ENCODE data around the gene HOXC9. TPM values are rescaled to one million over a fixed set of nuclear protein-coding genes. Genes with fewer than 3 reads are reported as not detected.

Gene HOXC9
- total and polyA plus RNA-seq, 2 of the 8 experiments (the other 6 are each of a cell fraction or from before 2014, with no cell fraction given), result not detected

GRCh38 chr12:54026640-54027441, 26.9 kb downstream of the HOXC9 start:
- Histone ChIP-seq H2BK20ac (ENCODE audit: low read length) (no peak overlapping the region), H3K4me3 (ENCODE audit: extremely low read depth in 1 of 4, insufficient read depth in 2 of 4, low read depth in 3 of 4, low read length in 4 of 4) (no peak overlapping the region), H3K18ac (ENCODE audit: extremely low read depth, low read length) (no peak overlapping the region), H3K79me1 (ENCODE audit: low read depth, low read length) (no peaks in the 10 kb centered on the region), H3K4me1 (replicated peaks in 1 of 4; ENCODE audit: control insufficient read depth in 3 of 4, insufficient read depth in 4 of 4, low read length in 3 of 4) (peaks cover 0 to 5% (median 2%) of the 10 kb centered on the region in 4 experiments; a peak in 3 of 7 replicates), H3K4ac (replicated peaks; ENCODE audit: insufficient read length, low read depth, low read length) (no peak overlapping the region), H4K5ac (ENCODE audit: insufficient read length, low read depth, low read length) (no peak overlapping the region), H3K4me2 (ENCODE audit: insufficient read depth in 1 of 2, low read depth in 2 of 2, low read length in 2 of 2) (no peak overlapping the region), H3K27me3 (replicated peaks in 1 of 4; ENCODE audit: control insufficient read depth in 3 of 4, extremely low read depth in 1 of 4, insufficient read depth in 3 of 4, low read length in 3 of 4) (peaks cover 95 to 100% (median 99%) of the 10 kb centered on the region in 4 experiments), H2AFZ (ENCODE audit: low read length) (no peak overlapping the region), H3K14ac (ENCODE audit: insufficient read length) (no peak overlapping the region), H4K91ac (replicated peaks; ENCODE audit: insufficient read length, low read length) (no peak overlapping the region), H4K20me1 (replicated peaks in 1 of 2; ENCODE audit: control insufficient read depth in 1 of 2, insufficient read depth in 2 of 2, low read length in 2 of 2) (peaks cover 20 to 22% of the 10 kb centered on the region in 2 experiments), H2BK12ac (ENCODE audit: low read depth, low read length) (no peak overlapping the region), H3K27ac (ENCODE audit: low read depth, low read length) (no peak overlapping the region), H3K56ac (replicated peaks; ENCODE audit: insufficient read length, low read depth, low read length) (no peak overlapping the region), H3K36me3 (ENCODE audit: control insufficient read depth in 2 of 4, insufficient read depth in 4 of 4, low read length in 3 of 4) (peaks cover 0 to 2% (median 0%) of the 10 kb centered on the region in 4 experiments; a peak in 1 of 8 replicates), H2BK120ac (replicated peaks; ENCODE audit: low read depth, low read length) (no peak overlapping the region), H3K23ac (ENCODE audit: insufficient read length) (no peak overlapping the region), H2BK5ac (ENCODE audit: low read depth, low read length) (no peak overlapping the region), H3K23me2 (ENCODE audit: low read depth, low read length) (no peaks in the 10 kb centered on the region), H4K8ac (ENCODE audit: extremely low read depth, insufficient read depth, low read length) (peak overlapping the region; percentile 53; the same call in 1 of the 2 replicates), H3K79me2 (ENCODE audit: control insufficient read depth in 1 of 2, insufficient read depth in 2 of 2, low read length in 2 of 2) (no peaks in the 10 kb centered on the region), H2AK5ac (ENCODE audit: low read depth, low read length) (no peak overlapping the region), H2BK15ac (ENCODE audit: low read length) (no peak overlapping the region), H3K9ac (replicated peaks in 1 of 4; ENCODE audit: extremely low read depth in 1 of 4, low read depth in 3 of 4, low read length in 3 of 4) (no peak overlapping the region), H3K9me3 (ENCODE audit: insufficient read depth in 2 of 2, low read depth in 1 of 2, low read length in 1 of 2) (no peaks in the 10 kb centered on the region)
- FAIRE-seq, result no peak
- no peak for DNase-seq (ENCODE audit: low read depth in 1 of 2, low spot score in 2 of 2)
- CTCF ChIA-PET (ENCODE audit: partially characterized antibody), result interaction anchor here (0.5 to 20.0 kb wide), 11 partner anchors 20 to 470 kb away, joined by 3 to 339 read pairs (median 4); partner anchors contain the start of genes HOXC8, HOXC9 and SMUG1
- 14% methylated on average over 20 of the region's 22 CpGs; no CpG with 5 or more reads in 1 of the 2 experiments for WGBS, 2 experiments (ENCODE audit: extremely low coverage in 1 of 2, insufficient coverage in 1 of 2, insufficient read length in 1 of 2, insufficient replicate concordance in 2 of 2, low coverage in 1 of 2, low lambda C conversion rate in 2 of 2, missing lambda C conversion rate in 1 of 2)
- POLR2A ChIA-PET (ENCODE audit: partially characterized antibody), result interaction anchor here (0.6 to 1.1 kb wide), 2 partner anchors 21 to 24 kb away, joined by 3 read pairs; no protein-coding TSS in a partner anchor
- TF ChIP-seq SIN3A (conservative IDR thresholded peaks at IDR 0.05 in 1 of 2, IDR thresholded peaks at IDR 0.05 in 1 of 2; ENCODE audit: low read depth in 1 of 2, low read length in 2 of 2) (no peak), SP2 (IDR thresholded peaks at IDR 0.05; ENCODE audit: low read length) (no peak), CREB1 (IDR thresholded peaks at IDR 0.05) (no peak), RAD21 (IDR thresholded peaks at IDR 0.05 in 1 of 2, conservative IDR thresholded peaks at IDR 0.05 in 1 of 2; ENCODE audit: low read depth in 2 of 2, low read length in 2 of 2) (no peak), EP300 (IDR thresholded peaks at IDR 0.05; ENCODE audit: borderline replicate concordance in 1 of 2, low read depth in 2 of 2, low read length in 2 of 2) (no peak), CHD1 (IDR thresholded peaks at IDR 0.05; ENCODE audit: low read depth, low read length) (no peak), NRF1 (IDR thresholded peaks at IDR 0.05; ENCODE audit: low read depth, low read length) (no peak), CBX5 (IDR thresholded peaks at IDR 0.05; ENCODE audit: low read depth, low read length) (no peak), POLR2AphosphoS5 (IDR thresholded peaks at IDR 0.05; ENCODE audit: low read depth, low read length) (no peak), RNF2 (IDR thresholded peaks at IDR 0.05; ENCODE audit: borderline replicate concordance, low read depth, low read length, missing control alignments, poor library complexity, severe bottlenecking) (peak; percentile 90), JUND (IDR thresholded peaks at IDR 0.05; ENCODE audit: low read length) (no peak)
